HG02852 (cell line): ENCODE data around the gene TCP10L.

Experiments used
- ATAC-seq: cut with Tn5 transposase; IDR thresholded peaks from one replicate; pipeline ENCODE4 v1.9.1; 2021; ENCODE audit warnings: mild to moderate bottlenecking, moderate library complexity; ENCODE audit not compliant: unreplicated experiment

The TCP10L gene

GRCh38 chr21:32525282-32525681, 60.0 kb downstream of the TCP10L start:
- no peak for ATAC-seq

- ATAC-seq, result no peak
Measured at GRCh38 chr21:32523988-32524719, 61.2 kb downstream of the TCP10L start.
